GM18499 (cell line): ENCODE measurements around the gene PAX2.

Experiments used
- ATAC-seq: cut with Tn5 transposase; IDR thresholded peaks from one replicate; pipeline ENCODE4 v1.9.1; 2021; ENCODE audit warnings: moderate number of reproducible peaks; ENCODE audit not compliant: insufficient read depth, unreplicated experiment

PAX2 gene

DNA sequence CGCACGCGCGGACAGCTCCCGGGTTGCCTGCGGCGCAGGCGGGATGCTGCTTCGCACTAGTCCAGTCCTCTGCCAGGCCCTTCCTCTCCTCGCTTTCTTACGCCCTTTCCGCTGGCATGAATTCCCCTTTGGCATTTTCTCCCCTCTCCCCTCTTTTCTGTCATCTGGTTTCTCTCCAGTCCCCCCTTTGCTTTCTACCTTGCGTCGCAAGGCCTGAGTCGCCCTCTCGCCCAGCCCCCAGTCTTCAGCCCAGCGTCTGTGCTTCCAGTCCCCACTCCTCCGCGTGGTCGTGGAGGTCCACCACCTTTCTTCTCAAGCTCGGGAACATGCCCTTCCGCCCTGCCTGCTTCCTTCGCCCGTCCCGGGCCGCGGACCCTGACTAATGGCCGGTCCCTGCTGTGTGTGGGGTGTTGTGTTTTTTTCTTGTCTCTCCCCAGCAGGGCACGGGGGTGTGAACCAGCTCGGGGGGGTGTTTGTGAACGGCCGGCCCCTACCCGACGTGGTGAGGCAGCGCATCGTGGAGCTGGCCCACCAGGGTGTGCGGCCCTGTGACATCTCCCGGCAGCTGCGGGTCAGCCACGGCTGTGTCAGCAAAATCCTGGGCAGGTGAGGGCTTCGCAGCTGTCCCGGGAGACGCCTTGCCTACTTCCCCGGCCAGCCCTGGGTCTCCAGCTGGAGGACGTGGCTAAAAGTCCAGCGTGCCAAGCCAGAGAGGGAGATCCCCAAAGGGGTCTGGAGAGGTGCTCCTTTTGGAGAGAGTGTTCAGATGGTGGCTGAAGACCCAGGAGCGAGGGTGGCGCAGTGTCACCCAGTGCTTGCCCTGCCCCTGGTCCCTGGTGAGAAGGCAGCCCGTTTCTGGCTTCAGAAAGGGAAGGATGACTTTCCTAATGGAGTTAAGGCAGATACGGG is 4.2 kb downstream of the PAX2 start:
- no peak for ATAC-seq

DNA sequence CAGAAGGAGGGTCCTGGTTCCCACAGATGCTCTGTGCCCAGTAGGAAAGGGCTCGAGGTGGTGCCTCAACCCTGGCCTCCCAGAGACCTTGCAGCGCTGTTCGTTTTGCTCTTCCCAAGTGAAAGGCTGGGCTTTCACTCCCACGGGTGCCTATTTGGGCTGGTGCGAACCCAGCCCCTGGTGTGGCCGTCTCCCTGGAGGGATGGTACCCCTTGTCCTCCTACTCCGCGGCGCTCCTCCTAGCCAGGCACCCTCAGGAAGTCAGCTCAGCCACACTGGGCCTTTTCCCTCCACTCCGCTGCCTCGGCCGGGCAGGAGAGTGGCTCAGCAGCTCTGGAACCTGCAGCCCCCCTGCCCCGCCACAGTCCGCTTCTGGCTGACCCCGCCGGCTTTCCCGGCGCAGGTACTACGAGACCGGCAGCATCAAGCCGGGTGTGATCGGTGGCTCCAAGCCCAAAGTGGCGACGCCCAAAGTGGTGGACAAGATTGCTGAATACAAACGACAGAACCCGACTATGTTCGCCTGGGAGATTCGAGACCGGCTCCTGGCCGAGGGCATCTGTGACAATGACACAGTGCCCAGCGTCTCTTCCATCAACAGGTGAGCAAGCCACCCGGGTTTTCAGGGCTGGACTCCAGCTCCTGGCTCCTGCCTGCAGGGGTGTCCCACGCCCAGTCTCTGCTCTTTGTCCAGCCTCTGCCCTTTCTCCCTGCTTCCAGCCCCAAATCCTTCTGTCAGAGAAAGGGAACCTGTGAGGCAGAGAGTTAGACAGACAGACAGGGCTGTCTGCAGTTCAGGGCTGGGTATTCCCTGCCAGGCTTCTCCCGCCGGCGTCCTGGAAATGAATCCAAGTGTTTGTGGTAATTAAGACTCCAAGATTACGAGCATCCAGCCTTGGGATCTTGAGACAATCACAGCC is 5.2 kb downstream of the PAX2 start:
- no peak for ATAC-seq

DNA sequence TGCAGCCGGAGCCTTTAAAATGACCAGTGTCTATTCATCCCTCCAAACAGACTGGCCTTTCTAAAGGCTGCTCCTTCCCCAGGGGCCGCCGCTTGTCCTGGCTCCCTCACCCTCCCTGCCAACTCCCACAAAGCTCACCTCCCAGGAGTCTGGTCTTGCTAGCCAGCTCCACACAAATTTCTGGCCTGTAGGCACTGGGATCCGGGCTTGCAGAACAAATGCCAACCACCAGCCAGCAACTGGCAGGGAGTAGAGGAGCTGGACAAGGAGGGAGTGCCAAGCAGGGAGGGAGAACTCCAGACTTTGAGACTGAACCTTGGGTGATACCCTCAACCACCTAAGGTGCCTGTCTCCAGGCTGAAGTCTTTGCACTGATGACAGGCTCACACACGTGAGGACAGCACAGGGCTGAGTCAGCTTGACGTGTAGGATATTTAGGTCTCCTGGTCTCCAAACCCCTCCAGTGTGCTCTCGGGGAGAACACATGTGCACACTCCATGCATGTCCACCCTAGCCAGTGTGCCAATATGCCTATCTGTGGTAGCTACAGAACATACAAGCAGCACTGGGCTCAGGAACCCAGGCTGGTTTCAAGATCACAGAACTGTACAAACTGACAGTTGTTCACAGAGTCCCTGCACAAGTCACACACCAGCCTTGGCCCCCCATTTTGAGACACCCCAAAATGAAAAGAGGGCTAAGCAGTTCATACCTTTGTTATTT is 6.0 kb downstream of the PAX2 start:
- no peak for ATAC-seq

DNA sequence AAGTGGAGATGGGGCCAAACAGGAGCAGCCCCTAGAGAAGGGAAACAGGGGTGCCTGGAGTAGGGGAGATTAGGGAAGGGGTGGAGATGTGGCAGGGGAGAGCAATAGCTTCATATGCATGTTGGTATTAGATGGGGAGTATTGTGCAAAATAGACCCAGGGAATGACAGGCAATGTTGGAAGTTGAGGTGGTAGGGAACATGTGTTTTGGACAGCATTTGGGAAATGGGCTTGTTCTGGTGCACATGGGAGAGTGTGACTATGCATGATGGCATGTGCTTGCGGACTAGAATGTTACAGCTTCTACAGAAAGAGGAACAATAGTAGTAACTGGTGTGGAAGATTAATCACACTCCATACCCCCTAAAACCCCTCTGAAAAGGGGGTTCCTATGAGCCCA is 10.4 kb downstream of the PAX2 start:
- no peak for ATAC-seq

DNA sequence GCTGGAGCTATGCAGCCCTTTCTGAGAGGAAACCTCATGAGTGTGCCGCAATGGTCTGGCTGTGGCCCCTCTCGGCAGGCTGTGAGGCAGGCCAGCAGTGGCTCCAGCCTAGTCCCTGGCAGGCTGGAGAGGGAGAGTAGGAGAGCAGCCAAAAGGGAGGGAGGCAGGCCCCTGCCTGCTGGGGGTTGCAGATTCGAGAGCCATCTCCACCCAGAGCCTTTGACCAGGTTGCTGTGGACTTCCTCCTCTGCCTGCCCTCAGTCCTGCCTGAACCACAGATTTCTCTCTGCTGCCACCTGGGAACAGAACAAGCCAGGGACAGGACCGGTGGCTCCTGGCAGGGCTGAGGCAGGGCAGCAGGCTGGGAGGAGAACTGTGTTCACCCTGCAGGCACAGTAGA is 13.9 kb downstream of the PAX2 start:
- ATAC-seq: no peak

DNA sequence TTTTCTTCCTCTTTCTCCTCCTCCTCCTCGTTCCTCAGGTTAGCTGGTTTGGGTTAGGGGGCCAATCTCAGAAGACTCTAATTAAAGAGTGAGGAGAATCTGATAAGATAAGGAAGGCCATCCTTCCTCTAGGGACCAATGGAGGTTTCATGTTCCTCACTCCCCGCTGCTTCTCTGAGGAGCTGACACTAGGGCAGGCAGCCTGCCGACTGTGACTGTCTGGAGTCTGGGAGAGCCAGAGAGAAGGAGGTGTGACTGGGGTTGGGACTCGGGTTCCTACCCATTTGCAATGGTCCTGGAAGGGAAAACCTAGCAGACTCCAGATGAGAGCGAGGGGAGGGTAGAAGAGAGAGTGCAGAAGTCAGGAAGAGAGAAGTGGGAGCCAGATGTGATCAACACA is 15.3 kb downstream of the PAX2 start:
- ATAC-seq: no peak

DNA sequence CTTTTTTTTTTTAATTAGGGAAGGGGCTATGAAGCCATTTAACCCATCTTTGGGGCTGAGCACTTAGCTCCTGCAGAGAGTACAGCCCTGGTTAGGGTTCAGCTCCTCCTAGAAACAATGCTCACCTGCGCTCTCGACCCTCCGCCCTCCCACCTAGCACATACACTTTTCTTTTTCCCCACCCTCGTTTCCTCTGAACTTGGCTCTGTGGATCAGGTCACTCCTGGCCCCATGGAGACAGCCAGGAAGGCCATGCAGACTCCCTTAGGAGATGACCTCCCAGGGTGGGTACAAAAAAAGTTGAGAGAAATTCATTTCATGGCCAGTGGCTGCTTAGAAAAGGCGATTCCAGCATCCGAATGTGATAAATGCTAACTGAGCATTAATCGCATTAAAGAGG is 15.8 kb downstream of the PAX2 start:
- ATAC-seq: no peak

GRCh38 chr10:100763043-100763747 is 17.8 kb downstream of the PAX2 start:
- no peak for ATAC-seq

- no peak for ATAC-seq
Observed at GRCh38 chr10:100766693-100767421, 21.5 kb downstream of the PAX2 start.

DNA sequence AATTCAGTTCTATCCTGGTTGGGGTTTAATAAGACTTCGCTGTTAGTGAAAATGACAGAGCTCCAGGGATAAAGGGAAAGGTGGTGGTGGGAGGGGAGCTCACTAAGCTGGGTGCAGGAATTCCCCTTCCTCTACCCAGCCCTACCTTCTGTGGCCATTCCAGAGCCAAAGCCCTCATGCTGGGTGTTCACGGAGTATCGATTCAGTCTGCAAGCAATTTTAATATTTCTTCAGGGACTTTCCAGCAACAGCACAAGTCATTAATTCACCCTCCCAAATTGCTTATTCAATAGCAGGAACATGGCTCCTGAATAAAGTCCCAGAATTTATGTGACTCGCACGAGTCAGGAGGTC is 22.0 kb downstream of the PAX2 start:
- no peak for ATAC-seq

GRCh38 chr10:100769481-100769880 is 24.1 kb downstream of the PAX2 start:
- ATAC-seq: no peak

GRCh38 chr10:100773646-100774045 is 28.3 kb downstream of the PAX2 start:
- ATAC-seq: no peak

GRCh38 chr10:100774223-100774622 is 28.8 kb downstream of the PAX2 start:
- ATAC-seq: no peak

DNA sequence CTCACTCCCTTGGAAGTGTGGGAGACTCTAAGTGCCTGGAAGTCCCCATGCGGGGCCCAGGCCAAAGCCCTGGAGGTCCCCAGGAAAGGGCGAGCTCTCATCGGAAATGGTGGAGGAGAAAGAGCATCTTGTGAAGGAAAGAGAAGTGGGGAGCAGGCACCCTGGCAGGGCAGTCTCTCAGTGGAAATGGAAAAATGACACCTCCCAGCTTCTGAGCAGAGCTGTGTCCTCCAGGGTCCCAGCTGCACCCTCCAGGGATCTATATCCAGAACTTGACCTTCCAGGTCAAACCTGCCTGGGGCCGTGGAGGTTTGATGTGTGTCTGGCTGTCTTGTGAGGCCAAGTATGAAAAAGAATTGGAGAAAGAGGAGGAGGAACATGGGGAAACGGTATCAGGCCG is 29.5 kb downstream of the PAX2 start:
- no peak for ATAC-seq

DNA sequence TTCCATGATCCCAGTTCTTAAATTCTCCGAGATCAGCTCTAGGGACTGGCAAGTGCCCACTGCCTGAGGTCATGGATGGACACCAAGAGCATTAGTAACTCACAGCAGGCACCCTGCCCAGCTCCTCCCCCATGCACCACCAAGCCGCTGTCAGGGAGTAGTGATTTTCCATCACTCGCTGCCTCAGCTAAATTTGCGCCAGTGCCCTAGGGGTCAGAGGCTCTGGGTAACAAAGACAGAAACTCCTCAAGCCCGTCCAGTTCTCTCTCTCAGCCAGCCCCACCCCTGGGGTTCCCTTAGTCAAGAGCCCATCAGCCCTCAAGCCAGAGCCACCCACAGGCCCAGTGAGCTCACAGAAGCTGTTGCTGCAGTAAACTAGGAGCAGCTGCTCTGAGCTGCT is 30.0 kb downstream of the PAX2 start:
- ATAC-seq: no peak

GRCh38 chr10:100775871-100776270 is 30.5 kb downstream of the PAX2 start:
- ATAC-seq: no peak

DNA sequence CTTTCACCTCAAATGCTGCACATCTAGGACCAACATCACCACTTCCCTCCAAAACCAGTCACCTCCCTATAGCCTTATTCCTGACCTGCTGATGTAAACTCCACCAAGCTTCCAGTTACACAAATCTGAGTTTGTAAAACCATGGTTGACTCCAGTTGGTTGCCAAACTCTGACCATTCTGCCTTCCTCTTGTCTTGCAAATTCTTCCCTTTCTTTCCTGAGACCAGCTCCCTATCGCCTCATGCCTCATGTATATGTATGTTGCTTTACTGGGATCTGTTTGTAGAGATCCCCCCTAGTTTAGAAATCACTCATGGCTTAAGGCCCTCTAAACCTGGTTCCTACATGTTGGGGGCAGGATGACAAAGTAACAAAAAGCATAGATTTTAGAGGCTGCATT is 31.3 kb downstream of the PAX2 start:
- no peak for ATAC-seq

DNA sequence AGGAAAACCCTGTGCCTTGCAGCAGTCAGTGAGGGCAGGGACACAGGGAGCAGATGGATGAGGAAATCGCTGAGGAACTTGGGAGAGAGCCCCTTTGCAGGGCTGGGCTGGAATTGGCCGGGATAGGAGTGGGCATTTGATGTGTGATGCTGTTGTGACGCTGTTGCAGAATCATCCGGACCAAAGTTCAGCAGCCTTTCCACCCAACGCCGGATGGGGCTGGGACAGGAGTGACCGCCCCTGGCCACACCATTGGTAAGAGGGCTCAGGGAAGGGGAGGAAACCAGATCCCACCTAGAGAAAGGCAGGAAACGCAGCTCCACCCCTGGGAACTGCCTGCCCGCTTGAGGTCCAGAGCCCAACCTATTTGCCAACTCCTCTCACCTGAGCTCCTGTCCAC is 33.9 kb downstream of the PAX2 start:
- no peak for ATAC-seq

DNA sequence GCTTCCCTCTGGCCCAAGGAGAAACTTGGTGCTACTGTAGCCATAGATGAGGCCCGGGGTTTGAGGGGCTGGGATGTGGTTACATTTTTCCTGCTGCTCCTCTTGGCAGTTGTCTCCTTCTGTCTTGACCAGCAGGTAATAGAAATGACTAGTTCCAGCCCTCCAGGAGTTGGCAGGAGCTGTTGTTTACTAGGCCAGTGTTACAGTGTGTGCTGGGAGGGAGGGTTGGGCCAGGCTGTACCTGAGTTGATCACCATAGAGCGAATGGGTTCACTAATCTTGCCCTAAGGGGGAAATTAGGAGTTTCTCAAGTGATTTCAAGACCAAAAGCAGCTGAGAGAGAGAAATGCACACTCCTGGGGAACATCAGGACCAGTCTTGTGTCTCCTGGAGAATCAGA is 34.9 kb downstream of the PAX2 start:
- no peak for ATAC-seq
